ENCODE results near the gene CKAP2L. TPM values are rescaled to one million over a fixed set of nuclear protein-coding genes. Genes with fewer than 3 reads are reported as not detected.
A peak's percentile ranks its signal among the peaks of the same experiment; 100 is the strongest.

The CKAP2L gene
- total RNA-seq, 1 donor from 2014 or later, result 5.1 TPM

- DNase-seq (ENCODE audit: low spot score), result no peak
- H3K36me3 Mint-ChIP-seq (ENCODE audit: low read depth), result no peaks in the 10 kb centered on the region
- TF ChIP-seq CTCF (IDR thresholded peaks at IDR 0.05), result no peak
- peak overlapping the region; percentile 49 for H3K27ac Mint-ChIP-seq (ENCODE audit: unreplicated experiment)
- H3K9me3 Mint-ChIP-seq (ENCODE audit: low read depth), result no peaks in the 10 kb centered on the region
- no peaks in the 10 kb centered on the region for H3K27me3 Mint-ChIP-seq (ENCODE audit: low read depth)
- H3K4me1 Mint-ChIP-seq (ENCODE audit: low read depth), result peaks cover 30% of the 10 kb centered on the region
- H3K4me3 Mint-ChIP-seq (ENCODE audit: unreplicated experiment), result no peak overlapping the region
Measured at GRCh38 chr2:112758711-112759110, 5.7 kb downstream of the CKAP2L start.

- Mint-ChIP-seq H3K4me3 (ENCODE audit: unreplicated experiment) (no peak overlapping the region), H3K9me3 (ENCODE audit: low read depth) (no peaks in the 10 kb centered on the region), H3K36me3 (ENCODE audit: low read depth) (no peaks in the 10 kb centered on the region), H3K4me1 (ENCODE audit: low read depth) (peaks cover 29% of the 10 kb centered on the region), H3K27me3 (ENCODE audit: low read depth) (no peaks in the 10 kb centered on the region), H3K27ac (ENCODE audit: unreplicated experiment) (no peak overlapping the region)
- no peak for DNase-seq (ENCODE audit: low spot score)
- no peak for TF ChIP-seq CTCF (IDR thresholded peaks at IDR 0.05)
Measured at GRCh38 chr2:112757265-112757664, 7.1 kb downstream of the CKAP2L start.

GRCh38 chr2:112756207-112756606 is 8.2 kb downstream of the CKAP2L start:
- no peak for TF ChIP-seq CTCF (IDR thresholded peaks at IDR 0.05)
- Mint-ChIP-seq H3K36me3 (ENCODE audit: low read depth) (no peaks in the 10 kb centered on the region), H3K27me3 (ENCODE audit: low read depth) (no peaks in the 10 kb centered on the region), H3K4me1 (ENCODE audit: low read depth) (peaks cover 29% of the 10 kb centered on the region), H3K27ac (ENCODE audit: unreplicated experiment) (no peak overlapping the region), H3K9me3 (ENCODE audit: low read depth) (no peaks in the 10 kb centered on the region), H3K4me3 (ENCODE audit: unreplicated experiment) (no peak overlapping the region)
- DNase-seq (ENCODE audit: low spot score), result no peak

- Mint-ChIP-seq H3K4me3 (ENCODE audit: unreplicated experiment) (no peak overlapping the region), H3K9me3 (ENCODE audit: low read depth) (no peaks in the 10 kb centered on the region), H3K4me1 (ENCODE audit: low read depth) (peaks cover 26% of the 10 kb centered on the region), H3K36me3 (ENCODE audit: low read depth) (no peaks in the 10 kb centered on the region), H3K27ac (ENCODE audit: unreplicated experiment) (no peak overlapping the region), H3K27me3 (ENCODE audit: low read depth) (no peaks in the 10 kb centered on the region)
- no peak for TF ChIP-seq CTCF (IDR thresholded peaks at IDR 0.05)
- no peak for DNase-seq (ENCODE audit: low spot score)
Measured at GRCh38 chr2:112755444-112755843, 9.0 kb downstream of the CKAP2L start.

- H3K36me3 Mint-ChIP-seq (ENCODE audit: low read depth), result no peaks in the 10 kb centered on the region
- no peak overlapping the region for H3K27ac Mint-ChIP-seq (ENCODE audit: unreplicated experiment)
Measured at GRCh38 chr2:112754564-112754963, 9.8 kb downstream of the CKAP2L start.

More at GRCh38 chr2:112754564-112754963, 9.8 kb downstream of the CKAP2L start:
- Mint-ChIP-seq H3K4me1 (ENCODE audit: low read depth) (peaks cover 29% of the 10 kb centered on the region), H3K27me3 (ENCODE audit: low read depth) (no peaks in the 10 kb centered on the region), H3K9me3 (ENCODE audit: low read depth) (no peaks in the 10 kb centered on the region), H3K4me3 (ENCODE audit: unreplicated experiment) (no peak overlapping the region)
- DNase-seq (ENCODE audit: low spot score), result no peak
- TF ChIP-seq CTCF (IDR thresholded peaks at IDR 0.05), result no peak

Measured in chondrocyte (in vitro differentiated cells).